Lower leg skin (tissue), 4 donors: ENCODE measurements around the gene PPP1R10. TPM values are rescaled to one million over a fixed set of nuclear protein-coding genes. Genes with fewer than 3 reads are reported as not detected.

Experiments used
- DNase-seq, 2 donors: peaks; one replicate each; pipeline ENCODE4 v3.0.0-alpha.2; 2019; ENCODE audit warnings: low spot score in 2 of 2
- H3K4me3 ChIP-seq: fragments of 200-600 bp; sonication (generic); 2 replicates; pipeline ENCODE4 v1.5.1; 2017; ENCODE audit warnings: mild to moderate bottlenecking, low read depth; ENCODE audit not compliant: poor library complexity, severe bottlenecking
- POLR2A ChIP-seq, 2 donors: fragments of 450-650 bp; IDR thresholded peaks; one replicate each; pipeline ENCODE4 v1.6.1; 2016 to 2017; ENCODE audit warnings: antibody characterized with exemption in 2 of 2, mild to moderate bottlenecking in 1 of 2, moderate library complexity in 1 of 2
- WGBS, 2 donors: methylation state at CpG; one replicate each; pipeline ENCODE4 v1.1.5; 2018; 5-methylcytosine and 5-hydroxymethylcytosine counted together
- intact Hi-C: fragments of 100-400 bp; cut with DNase I; formaldehyde crosslinking; loops from one replicate; pipeline ENCODE4 v1.15.0; 2023; ENCODE audit warnings: low total_unique reads
- total RNA-seq, 4 donors: library from RNA; depleted of rRNA; stranded (reverse); fragments of >200 nt; gene quantifications; one replicate each; pipeline ENCODE4 v1.1.0, GENCODE V29; 2016
- TF ChIP-seq, protein P1 (sequence below), 3 donors: fragments of 450-650 bp; IDR thresholded peaks; one replicate each; pipeline ENCODE4 v1.5.1; 2016; ENCODE audit warnings: antibody characterized with exemption in 3 of 3, mild to moderate bottlenecking in 3 of 3, moderate library complexity in 2 of 3

PPP1R10 gene
- total RNA-seq, 4 donors from 2014 or later: 32.5 to 61.5 (median 49.4) TPM

DNA sequence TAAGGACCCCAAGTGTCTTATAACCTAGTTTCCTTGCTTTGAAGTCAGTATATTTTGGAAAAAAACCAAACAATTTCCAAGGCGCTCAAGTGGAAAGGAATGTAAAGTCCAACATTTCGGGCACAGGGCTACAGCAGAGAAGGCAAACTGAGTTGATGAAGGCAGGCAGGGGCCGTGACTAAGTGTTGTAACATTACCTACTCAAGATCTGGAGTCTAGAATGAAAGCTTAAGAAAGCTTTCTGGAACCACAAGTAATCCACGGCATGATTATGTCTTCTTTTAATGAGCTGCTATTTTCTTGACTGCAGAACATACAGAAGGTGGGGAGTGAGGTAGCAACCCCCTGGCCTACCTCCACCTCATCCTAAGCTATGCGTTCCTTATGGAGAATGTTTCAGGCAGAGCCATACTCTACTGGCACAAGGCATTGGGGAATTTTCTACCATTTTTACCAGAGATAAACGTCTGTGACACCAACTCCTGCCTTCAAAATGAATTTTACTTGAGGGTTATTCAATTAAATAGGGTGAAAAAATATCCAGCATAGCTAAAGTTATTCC, 4.3 kb downstream of the PPP1R10 start:
- no peak overlapping the region for H3K4me3 ChIP-seq
- TF ChIP-seq, protein P1, sequence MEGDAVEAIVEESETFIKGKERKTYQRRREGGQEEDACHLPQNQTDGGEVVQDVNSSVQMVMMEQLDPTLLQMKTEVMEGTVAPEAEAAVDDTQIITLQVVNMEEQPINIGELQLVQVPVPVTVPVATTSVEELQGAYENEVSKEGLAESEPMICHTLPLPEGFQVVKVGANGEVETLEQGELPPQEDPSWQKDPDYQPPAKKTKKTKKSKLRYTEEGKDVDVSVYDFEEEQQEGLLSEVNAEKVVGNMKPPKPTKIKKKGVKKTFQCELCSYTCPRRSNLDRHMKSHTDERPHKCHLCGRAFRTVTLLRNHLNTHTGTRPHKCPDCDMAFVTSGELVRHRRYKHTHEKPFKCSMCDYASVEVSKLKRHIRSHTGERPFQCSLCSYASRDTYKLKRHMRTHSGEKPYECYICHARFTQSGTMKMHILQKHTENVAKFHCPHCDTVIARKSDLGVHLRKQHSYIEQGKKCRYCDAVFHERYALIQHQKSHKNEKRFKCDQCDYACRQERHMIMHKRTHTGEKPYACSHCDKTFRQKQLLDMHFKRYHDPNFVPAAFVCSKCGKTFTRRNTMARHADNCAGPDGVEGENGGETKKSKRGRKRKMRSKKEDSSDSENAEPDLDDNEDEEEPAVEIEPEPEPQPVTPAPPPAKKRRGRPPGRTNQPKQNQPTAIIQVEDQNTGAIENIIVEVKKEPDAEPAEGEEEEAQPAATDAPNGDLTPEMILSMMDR (IDR thresholded peaks at IDR 0.05): no peak
- no peak for TF ChIP-seq POLR2A (IDR thresholded peaks at IDR 0.05)
- no peak for DNase-seq
- intact Hi-C loops: no loop called here
- WGBS, 2 donors: 45 to 50% methylated on average over 6 of the region's 6 CpGs

DNA sequence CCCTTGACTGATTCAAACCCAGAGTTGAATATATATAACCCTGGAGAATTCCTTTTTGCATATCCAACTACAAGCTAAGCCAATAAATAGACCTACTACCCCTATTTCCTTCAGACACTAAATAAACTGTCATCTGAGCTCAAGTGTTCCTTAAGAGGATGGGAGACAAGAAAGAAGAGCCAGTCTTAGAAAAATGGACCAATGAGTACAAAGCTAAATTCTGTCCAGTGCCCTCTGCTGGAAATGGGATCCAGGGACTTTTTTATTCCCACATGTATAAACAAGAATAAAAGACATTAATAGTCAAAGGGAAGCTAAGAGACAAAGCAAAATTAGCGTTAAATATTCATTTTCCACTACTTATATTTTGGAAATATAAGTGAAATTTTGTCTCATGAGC, 4.8 kb downstream of the PPP1R10 start:
- 36 to 45% methylated on average over 1 of the region's 1 CpG for WGBS, 2 donors
- no peak for DNase-seq

DNA sequence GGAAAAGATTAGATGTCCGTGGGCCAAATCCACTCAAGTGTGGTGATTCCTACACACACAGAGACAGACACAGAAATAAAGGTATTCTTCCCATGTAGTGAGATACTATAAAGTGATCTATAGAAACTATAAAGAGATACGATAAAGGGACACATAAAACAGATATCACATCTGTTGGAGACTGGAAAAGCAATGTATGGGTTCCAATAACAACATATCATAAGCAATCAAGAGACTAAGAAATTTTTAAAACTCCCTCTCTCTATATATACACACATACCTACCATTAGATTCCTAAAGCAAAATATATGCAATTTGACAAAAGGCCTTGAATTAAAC, 5.2 kb downstream of the PPP1R10 start:
- DNase-seq: no peak
- WGBS, 2 donors: 77 to 83% methylated on average over 2 of the region's 2 CpGs
- TF ChIP-seq, protein P1 (IDR thresholded peaks at IDR 0.05): no peak
- no peak overlapping the region for H3K4me3 ChIP-seq
- intact Hi-C loops: no loop called here

More for the DNA sequence above, 4.8 kb downstream of the PPP1R10 start:
- TF ChIP-seq, protein P1 (IDR thresholded peaks at IDR 0.05): no peak
- TF ChIP-seq POLR2A (IDR thresholded peaks at IDR 0.05): no peak
- intact Hi-C loops: no loop called here
- H3K4me3 ChIP-seq: no peak overlapping the region

DNA sequence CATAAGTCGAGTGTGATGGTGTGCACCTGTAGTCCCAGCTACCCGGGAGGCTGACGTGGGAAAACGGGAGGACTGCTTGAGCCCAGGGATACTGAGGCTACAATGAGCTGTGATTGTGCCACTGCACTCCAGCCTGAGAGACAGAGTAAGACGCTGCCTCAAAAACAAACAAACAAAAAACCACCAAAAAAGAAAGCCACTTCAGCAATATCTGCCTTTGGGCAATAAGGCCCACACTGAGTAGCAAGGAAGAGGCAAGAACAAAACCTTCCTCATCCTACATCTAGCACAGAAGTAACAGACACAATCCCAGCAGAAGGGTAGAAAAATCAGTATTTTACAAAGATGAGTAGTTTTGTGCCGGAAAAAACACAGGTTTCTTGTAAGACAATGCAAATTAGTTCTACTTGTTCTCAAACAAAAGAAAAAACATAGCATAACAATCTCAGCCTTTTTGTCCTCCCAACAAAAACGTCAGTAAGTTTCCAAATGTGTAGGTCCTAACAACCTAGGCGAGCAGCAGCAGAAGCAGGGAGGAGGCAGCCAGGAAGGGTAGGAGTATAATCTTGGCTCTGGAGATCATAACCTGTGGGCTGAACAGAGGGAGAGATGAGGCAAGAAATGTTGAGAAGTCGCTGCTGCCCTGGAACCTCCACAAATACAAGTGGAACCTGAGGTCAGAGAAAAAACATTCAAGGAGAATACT, 5.7 kb downstream of the PPP1R10 start:
- WGBS, 2 donors: 68 to 71% methylated on average over 9 of the region's 9 CpGs
- TF ChIP-seq, protein P1 (IDR thresholded peaks at IDR 0.05): no peak
- no peak for TF ChIP-seq POLR2A (IDR thresholded peaks at IDR 0.05)
- intact Hi-C loops: no loop called here
- DNase-seq: no peak
- no peak overlapping the region for H3K4me3 ChIP-seq

DNA sequence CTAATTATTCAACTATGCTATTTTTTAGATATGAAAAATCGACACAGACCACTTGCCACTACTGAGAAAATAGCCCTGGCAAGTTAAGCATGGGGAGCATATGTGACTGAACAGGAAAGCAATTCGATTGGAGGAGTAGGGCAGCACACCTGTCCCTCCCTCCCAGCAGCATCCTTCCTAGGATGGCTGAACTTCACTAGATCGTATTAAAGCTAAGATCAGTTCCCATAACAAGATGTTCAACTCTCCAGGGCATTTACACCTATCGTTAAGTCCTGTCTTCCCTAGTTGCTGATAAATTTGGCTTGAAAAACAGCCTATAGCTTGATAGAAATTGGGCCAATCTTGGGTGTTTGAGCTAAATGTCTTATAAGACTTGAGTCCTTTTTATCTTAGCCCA, 7.0 kb downstream of the PPP1R10 start:
- WGBS, 2 donors: 80 to 87% methylated on average over 4 of the region's 4 CpGs
- intact Hi-C loops: no loop called here
- no peak for DNase-seq
- TF ChIP-seq POLR2A (IDR thresholded peaks at IDR 0.05): no peak
- TF ChIP-seq, protein P1 (IDR thresholded peaks at IDR 0.05): no peak
- H3K4me3 ChIP-seq: no peak overlapping the region
